HG03135 (cell line): ENCODE data around the gene AVPR2.

Source experiments
- ATAC-seq: cut with Tn5 transposase; IDR thresholded peaks from one replicate; pipeline ENCODE4 v1.9.1; 2021; ENCODE audit warnings: mild to moderate bottlenecking, moderate library complexity; ENCODE audit not compliant: unreplicated experiment

The AVPR2 gene

GRCh38 chrX:153870791-153871360 is 33.6 kb upstream of the AVPR2 start:
- no peak for ATAC-seq

DNA sequence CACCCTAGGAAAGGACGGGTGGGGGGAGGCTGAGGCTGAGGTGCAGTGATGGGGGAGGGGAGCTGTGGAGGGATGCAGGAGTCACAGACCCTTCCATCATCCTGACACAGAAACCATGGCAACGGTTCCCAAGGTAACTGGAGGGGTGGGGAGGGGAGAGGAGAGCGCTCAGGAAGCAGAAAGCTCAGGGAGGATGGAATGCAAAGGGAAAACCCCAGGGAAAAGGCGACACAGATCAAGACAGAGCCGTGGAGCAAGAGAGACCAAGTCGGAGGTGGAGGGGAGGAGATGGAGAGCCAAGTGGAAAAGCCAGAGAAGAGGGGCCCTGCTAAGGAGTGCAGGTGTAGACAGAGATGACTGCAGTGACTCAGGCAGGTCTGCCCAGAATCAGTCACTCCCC is 33.0 kb upstream of the AVPR2 start:
- ATAC-seq = no peak

- ATAC-seq = no peak
These were observed 32.3 kb upstream of the AVPR2 start for GRCh38 chrX:153871946-153872878.

- ATAC-seq = no peak
These were observed 31.0 kb upstream of the AVPR2 start for GRCh38 chrX:153873282-153874084.

- no peak for ATAC-seq
These were observed 30.4 kb upstream of the AVPR2 start for GRCh38 chrX:153874085-153874365.

DNA sequence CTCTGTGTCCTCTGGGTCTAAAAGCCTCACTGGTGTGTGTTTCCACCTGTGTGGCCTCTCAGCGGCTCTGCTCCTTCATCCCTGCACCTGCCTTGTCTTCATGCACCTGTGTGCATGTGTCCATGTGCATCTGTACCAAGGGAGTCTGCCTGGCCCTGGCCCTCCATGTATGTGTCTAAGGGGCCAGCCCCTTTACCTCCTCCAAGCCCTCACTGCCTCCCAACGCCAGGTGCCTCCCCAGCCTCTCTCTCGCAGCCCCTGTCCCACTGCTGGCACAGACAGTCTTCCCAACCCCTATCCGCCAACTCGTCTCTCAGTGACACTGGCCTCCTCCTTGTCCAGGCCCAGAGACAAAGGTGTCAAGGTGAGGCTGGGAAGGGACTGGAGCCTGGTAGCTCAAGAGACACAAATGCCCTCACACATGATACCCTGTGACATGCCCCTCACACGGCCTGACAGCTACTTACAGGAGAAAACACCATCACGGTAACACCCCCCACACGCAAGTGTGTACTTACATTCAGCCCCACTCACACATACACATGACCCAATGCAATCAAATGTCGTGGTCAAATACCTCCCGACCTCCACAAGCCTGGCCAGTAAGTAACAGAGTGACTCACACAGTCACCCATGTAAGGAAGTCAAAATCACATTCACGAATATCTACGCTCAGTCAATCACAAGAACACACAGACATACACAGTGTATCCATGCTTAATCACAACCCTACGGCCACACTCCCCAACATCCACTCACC is 29.9 kb upstream of the AVPR2 start:
- ATAC-seq = no peak

GRCh38 chrX:153875391-153876111 is 28.9 kb upstream of the AVPR2 start:
- no peak for ATAC-seq

- ATAC-seq = no peak
These were observed 28.4 kb upstream of the AVPR2 start for GRCh38 chrX:153876112-153876491.

- ATAC-seq = no peak
These were observed 26.8 kb upstream of the AVPR2 start for GRCh38 chrX:153877571-153878261.

DNA sequence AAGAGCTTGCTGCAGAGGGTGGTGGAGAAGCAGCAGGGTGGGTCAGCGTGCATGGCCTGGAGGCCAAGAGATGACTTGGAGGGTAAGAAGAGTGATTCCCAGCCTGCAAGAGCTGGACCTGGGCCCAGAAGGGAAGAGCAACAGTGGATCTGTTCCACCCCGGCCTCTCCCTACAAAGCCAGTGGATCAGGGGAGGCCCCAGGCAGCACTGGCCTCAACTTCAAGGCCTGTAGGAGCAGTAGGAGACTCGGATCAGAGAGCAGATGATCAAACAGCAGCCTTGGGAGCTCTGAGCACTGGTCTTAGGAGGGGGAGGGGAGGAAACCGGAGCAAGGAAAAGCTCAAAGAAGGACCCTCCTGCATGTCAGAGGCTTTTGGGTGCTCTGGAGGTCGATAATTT is 26.1 kb upstream of the AVPR2 start:
- ATAC-seq = no peak

DNA sequence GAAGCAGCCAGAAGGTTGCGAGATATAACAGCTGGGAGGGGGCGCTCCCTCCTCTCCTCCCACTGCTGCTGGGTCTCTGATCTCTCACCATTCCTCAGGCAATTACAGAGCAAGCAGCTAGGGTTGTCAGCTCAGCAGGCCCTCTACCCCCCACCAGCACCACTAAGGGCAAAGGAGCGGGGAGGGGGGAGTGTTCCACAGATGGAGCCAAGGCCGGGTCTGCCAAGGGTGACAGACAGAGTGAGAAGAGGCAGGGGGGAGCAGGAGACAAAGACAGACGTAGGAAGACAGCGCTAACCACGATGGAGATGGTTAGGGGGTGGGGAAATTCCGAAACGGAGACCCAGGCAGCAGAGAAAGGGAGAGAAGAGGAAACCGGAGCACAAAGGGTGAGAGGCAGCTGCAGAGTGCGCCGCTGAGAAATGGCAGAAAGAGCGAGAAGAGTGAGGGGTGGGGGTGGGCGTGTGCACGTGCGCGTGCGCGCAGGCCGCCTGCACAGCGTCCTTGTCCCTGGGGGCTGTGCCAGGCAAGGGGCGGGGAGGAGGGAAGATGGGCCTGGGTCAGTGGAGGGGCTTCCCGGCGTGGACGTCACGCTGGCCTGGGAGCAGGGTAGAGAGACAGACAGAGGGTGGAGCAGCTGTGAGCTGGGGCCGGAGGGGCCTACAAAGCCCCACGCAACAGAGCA is 25.4 kb upstream of the AVPR2 start:
- ATAC-seq = no peak

DNA sequence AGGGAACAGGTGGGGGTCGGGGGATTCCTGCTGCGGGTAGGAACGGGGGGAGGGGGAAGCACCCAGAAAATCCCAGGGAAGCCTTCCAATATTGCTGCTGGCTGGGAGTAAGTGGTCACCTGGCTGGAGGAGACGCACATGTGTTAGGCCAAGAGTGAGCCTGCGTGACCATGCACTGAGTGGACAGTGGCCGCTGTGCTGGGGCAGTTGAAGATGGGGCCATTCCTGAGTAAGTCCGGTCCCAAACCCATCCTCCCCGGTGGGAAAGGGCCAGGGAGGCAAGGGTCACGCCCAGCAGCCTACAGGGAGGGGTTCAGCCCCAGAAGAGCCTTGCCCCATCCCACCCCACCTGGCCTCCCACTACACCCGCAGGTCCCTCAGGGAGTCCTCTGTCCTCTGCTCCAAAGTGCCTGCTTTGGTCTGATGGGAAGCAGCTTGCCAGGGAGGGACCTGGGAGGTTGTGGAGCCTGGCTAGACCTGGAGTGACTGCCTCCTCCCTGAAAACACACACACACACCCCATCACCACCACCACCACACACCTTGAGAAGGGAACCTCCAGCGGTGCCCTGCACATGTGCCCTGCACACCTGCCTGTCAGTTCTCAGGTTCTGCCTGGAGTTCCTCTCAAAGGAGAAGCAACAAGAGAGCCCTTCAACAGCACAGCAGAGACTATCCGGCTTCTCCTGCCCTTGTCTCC is 24.6 kb upstream of the AVPR2 start:
- no peak for ATAC-seq

DNA sequence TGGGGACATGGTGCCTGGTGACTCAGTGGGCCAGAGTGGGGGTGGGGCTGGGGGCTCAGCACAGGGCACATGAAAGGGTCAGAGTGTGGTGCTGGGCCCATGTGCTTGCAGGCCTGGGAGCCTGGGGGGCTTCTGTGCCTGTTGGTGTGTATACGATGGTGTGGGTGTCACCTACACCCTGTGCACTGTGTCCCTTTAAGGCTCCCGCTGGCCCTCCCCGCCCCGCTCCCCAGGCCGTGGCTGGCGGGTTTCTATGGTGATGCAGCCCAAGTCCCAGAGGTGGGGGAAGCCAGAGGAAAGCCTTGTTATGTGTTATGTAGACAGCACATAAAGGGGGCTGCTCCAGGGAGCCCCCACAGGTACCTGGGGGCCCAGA is 24.0 kb upstream of the AVPR2 start:
- ATAC-seq = no peak

GRCh38 chrX:153881281-153881680 is 23.2 kb upstream of the AVPR2 start:
- ATAC-seq = no peak

DNA sequence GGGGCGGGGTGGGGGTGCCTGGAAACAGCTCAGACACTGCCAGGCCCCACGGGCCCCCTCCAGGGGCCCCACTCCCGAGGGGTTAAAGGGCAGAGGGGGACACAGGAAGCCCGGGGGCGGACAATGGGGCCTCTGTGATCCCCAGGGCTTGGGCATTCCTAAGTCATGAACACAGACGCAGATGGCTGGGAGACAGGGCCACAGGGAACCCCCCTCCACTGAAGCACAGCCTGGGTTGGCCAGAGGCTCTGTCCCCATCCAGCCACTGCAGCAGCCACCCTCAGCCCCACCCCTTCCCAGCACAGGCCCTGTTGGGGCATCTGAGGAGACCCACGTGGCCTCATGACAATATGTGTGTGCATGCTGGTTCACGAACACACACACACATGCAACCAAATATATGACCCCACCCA is 22.4 kb upstream of the AVPR2 start:
- no peak for ATAC-seq

GRCh38 chrX:153882557-153882956 is 21.9 kb upstream of the AVPR2 start:
- no peak for ATAC-seq

GRCh38 chrX:153883163-153883843 is 21.2 kb upstream of the AVPR2 start:
- ATAC-seq = no peak

DNA sequence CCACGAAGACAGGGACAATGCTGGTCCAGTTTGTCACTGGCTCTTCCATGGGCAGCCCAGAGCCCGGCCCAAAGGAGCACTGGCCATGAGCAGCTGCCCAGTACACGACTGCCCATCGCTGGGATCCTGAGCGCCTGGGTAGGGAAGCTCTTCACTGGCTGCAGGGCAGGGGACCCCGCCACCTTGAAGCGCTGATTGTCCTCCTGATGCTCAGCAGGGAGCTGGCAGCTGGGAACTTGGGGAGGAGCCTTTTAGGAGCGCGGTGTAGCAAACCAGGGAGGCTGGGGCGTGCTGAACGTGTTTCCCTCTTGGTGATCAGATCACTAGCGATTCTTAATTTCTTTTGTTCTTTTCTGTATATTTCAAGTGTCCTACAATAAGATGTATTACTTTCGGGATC is 20.3 kb upstream of the AVPR2 start:
- no peak for ATAC-seq
